Measurements from ENCODE around the gene EHBP1L1. TPM values are rescaled to one million over a fixed set of nuclear protein-coding genes. Genes with fewer than 3 reads are reported as not detected.
A peak's percentile ranks its signal among the peaks of the same experiment; 100 is the strongest.

EHBP1L1 gene
- polyA plus RNA-seq, 3 donors: 29.6 to 507 (median 42.6) TPM

DNA sequence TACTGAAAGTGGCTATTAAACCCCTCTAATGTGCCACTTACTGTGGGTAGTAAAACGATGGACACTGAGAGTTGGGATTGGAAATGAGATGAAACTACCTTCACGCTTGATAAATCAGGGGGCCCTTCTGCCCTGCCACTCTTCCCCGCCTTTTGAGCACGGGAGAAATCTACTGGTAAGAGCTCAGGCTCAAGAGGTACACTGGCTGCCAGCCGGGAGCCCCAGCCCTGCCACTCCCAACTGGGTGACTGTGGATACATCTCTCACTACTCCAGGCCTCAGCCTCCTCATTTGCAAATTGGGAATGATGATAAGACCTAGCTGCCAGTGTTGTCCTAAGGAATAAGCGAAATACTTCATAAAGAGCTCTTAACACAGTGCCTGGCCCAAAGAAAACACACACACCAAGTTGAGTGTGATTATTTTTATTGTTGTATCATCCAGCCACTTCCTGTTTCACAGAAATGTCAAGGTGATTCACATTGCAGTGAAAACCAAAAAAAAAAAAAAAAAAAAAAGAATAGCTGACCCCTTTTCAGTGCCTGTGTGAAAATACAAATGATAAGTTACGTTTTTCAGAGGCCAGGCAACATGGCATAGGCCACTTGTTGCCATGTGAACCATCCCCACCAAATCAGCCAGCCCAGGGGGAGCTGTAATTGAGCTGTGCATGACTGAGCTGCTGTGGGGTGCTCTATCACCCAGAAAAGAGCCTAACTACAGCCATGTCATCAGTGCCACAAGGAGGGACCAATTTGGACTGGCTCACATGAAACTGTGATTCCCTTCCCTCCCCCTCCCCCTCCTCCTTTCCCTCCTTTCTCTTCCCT is 10.0 kb upstream of the EHBP1L1 start:
- peaks cover 43% of the 10 kb centered on the region for H3K4me1 Mint-ChIP-seq
- WGBS (ENCODE audit: insufficient coverage): 100% methylated on average over 2 of the region's 7 CpGs
- H3K27ac Mint-ChIP-seq: peak overlapping the region; percentile 53 to 84 (median 82)
- peaks cover 0 to 1% (median 0%) of the 10 kb centered on the region in 7 donors for H3K9me3 Mint-ChIP-seq
- peak overlapping the region in 1 of 2 donors; percentile 57 for H3K27ac ChIP-seq (ENCODE audit: low read depth in 1 of 2, low read length in 2 of 2)
- no peak overlapping the region for H3K9ac ChIP-seq (ENCODE audit: insufficient read depth, low read length, poor library complexity, severe bottlenecking)
- H4K20me1 ChIP-seq (ENCODE audit: insufficient read depth, low read length): peaks cover 18% of the 10 kb centered on the region
- H3K79me2 ChIP-seq (ENCODE audit: insufficient read depth, low read length): peaks cover 31% of the 10 kb centered on the region
- DNase-seq: peak in 1 of 3 donors; percentile 47
- TF ChIP-seq, protein P1, sequence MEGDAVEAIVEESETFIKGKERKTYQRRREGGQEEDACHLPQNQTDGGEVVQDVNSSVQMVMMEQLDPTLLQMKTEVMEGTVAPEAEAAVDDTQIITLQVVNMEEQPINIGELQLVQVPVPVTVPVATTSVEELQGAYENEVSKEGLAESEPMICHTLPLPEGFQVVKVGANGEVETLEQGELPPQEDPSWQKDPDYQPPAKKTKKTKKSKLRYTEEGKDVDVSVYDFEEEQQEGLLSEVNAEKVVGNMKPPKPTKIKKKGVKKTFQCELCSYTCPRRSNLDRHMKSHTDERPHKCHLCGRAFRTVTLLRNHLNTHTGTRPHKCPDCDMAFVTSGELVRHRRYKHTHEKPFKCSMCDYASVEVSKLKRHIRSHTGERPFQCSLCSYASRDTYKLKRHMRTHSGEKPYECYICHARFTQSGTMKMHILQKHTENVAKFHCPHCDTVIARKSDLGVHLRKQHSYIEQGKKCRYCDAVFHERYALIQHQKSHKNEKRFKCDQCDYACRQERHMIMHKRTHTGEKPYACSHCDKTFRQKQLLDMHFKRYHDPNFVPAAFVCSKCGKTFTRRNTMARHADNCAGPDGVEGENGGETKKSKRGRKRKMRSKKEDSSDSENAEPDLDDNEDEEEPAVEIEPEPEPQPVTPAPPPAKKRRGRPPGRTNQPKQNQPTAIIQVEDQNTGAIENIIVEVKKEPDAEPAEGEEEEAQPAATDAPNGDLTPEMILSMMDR (IDR thresholded peaks at IDR 0.05): no peak
- H3K4me2 ChIP-seq (replicated peaks; ENCODE audit: extremely low read depth, low read length, poor library complexity, severe bottlenecking): peak overlapping the region; percentile 8
- H3K4me3 Mint-ChIP-seq: no peak overlapping the region
- no peak overlapping the region for H2AFZ ChIP-seq (ENCODE audit: insufficient read depth, low read depth, low read length, poor library complexity, severe bottlenecking)
- H3K4me1 ChIP-seq (ENCODE audit: control insufficient read depth in 1 of 2, insufficient read depth in 2 of 2, low read length in 2 of 2): peaks cover 35 to 42% of the 10 kb centered on the region in 2 donors
- intact Hi-C loops (cut with micrococcal nuclease): no loop called here
- H3K36me3 Mint-ChIP-seq: peaks cover 10 to 16% of the 10 kb centered on the region in 2 donors
- H3K4me3 ChIP-seq (replicated peaks in 1 of 3; ENCODE audit: low read depth in 2 of 3, low read length in 3 of 3): no peak overlapping the region
- H3K9me3 ChIP-seq (replicated peaks in 1 of 2; ENCODE audit: control insufficient read depth in 1 of 2, insufficient read depth in 1 of 2, low read length in 2 of 2): no peaks in the 10 kb centered on the region
- H3K27me3 Mint-ChIP-seq (ENCODE audit: low read depth in 3 of 3): peaks cover 2 to 4% (median 2%) of the 10 kb centered on the region in 3 donors
- peaks cover 0 to 3% of the 10 kb centered on the region in 2 donors for H3K36me3 ChIP-seq (replicated peaks in 1 of 2; ENCODE audit: control insufficient read depth in 1 of 2, insufficient read depth in 2 of 2, low read length in 2 of 2)
- H3K27me3 ChIP-seq (ENCODE audit: control insufficient read depth in 2 of 2, insufficient read depth in 2 of 2, low read length in 2 of 2): peaks cover 0 to 3% of the 10 kb centered on the region in 2 donors

DNA sequence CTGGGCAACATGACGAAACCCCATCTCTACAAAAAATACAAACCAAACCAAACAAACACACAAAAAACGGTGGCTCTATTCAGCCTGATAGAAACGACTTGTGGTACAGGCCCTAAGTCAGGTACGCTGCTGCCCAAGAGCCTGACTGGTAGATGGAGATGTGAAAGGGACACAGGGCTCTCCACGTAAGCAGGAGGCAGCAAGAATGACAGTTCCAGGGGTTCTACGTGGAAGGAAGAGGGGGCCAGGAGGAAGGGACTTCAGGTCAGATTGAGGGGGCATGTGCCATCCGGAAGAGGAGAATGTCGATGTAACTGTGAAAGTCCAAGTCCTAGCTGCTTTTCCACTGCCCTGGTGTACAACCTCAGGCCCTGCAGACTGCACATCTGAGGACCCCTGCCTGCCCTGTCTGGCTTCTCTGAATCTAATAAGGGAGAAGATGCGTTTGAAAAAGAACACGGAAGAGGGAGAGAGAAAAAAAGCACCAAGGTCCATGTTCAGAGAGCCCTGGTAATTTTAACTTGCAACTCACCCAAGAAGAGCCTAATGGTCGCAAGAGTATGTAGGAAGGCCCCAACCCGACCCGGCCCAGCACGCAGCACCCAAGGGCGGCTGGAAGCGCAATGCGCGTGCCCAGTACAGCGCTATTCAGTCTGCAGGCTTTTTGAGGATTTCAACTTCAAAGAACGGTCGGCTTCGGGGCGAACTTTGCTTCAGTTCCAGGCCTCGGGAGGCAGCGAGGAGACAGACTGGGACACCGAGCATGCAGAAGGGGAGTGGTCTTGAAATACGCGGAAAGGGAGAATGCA is 6.5 kb upstream of the EHBP1L1 start:
- peaks cover 0 to 3% of the 10 kb centered on the region in 2 donors for H3K36me3 ChIP-seq (replicated peaks in 1 of 2; ENCODE audit: control insufficient read depth in 1 of 2, insufficient read depth in 2 of 2, low read length in 2 of 2)
- peaks cover 42% of the 10 kb centered on the region for H4K20me1 ChIP-seq (ENCODE audit: insufficient read depth, low read length)
- WGBS (ENCODE audit: insufficient coverage): under 1% methylated on average over 24 of the region's 28 CpGs
- peaks cover 60 to 71% of the 10 kb centered on the region in 2 donors for H3K4me1 ChIP-seq (ENCODE audit: control insufficient read depth in 1 of 2, insufficient read depth in 2 of 2, low read length in 2 of 2)
- peak in 1 of 3 donors; percentile 48 for DNase-seq
- peak overlapping the region; percentile 88 to 100 (median 96) for H3K4me3 ChIP-seq (replicated peaks in 1 of 3; ENCODE audit: low read depth in 2 of 3, low read length in 3 of 3)
- peaks cover 55% of the 10 kb centered on the region for H3K79me2 ChIP-seq (ENCODE audit: insufficient read depth, low read length)
- no peaks in the 10 kb centered on the region for H3K27me3 ChIP-seq (ENCODE audit: control insufficient read depth in 2 of 2, insufficient read depth in 2 of 2, low read length in 2 of 2)
- intact Hi-C loops (cut with micrococcal nuclease): no loop called here
- Mint-ChIP-seq H3K27me3 (ENCODE audit: low read depth in 3 of 3) (peaks cover 0 to 2% (median 0%) of the 10 kb centered on the region in 3 donors), H3K4me3 (peak overlapping the region; percentile 95 to 98), H3K4me1 (peaks cover 68% of the 10 kb centered on the region), H3K27ac (peak overlapping the region; percentile 95 to 98 (median 98)), H3K36me3 (peaks cover 10 to 23% of the 10 kb centered on the region in 2 donors), H3K9me3 (peaks cover 0 to 1% (median 0%) of the 10 kb centered on the region in 7 donors)
- peak overlapping the region; percentile 80 for H3K9ac ChIP-seq (ENCODE audit: insufficient read depth, low read length, poor library complexity, severe bottlenecking)
- peak overlapping the region; percentile 97 for H3K4me2 ChIP-seq (replicated peaks; ENCODE audit: extremely low read depth, low read length, poor library complexity, severe bottlenecking)
- H3K27ac ChIP-seq (ENCODE audit: low read depth in 1 of 2, low read length in 2 of 2): peak overlapping the region; percentile 95 to 96
- no peaks in the 10 kb centered on the region for H3K9me3 ChIP-seq (replicated peaks in 1 of 2; ENCODE audit: control insufficient read depth in 1 of 2, insufficient read depth in 1 of 2, low read length in 2 of 2)
- TF ChIP-seq, protein P1 (IDR thresholded peaks at IDR 0.05): no peak
- peak overlapping the region; percentile 84 for H2AFZ ChIP-seq (ENCODE audit: insufficient read depth, low read depth, low read length, poor library complexity, severe bottlenecking)
